ENCODE measurements around the gene C6orf62.

The C6orf62 gene

GRCh38 chr6:24660105-24660504 lies 58.8 kb downstream of the C6orf62 start:
- TF ChIP-seq POLR2A (IDR thresholded peaks at IDR 0.05; ENCODE audit: low read length) = no peak
- TF ChIP-seq GATA1 (IDR thresholded peaks at IDR 0.05; ENCODE audit: low read depth, low read length) = no peak
- DNase-seq = peak in 1 of 2 experiments; percentile 11

GRCh38 chr6:24659561-24659960 lies 59.4 kb downstream of the C6orf62 start:
- TF ChIP-seq GATA1 (IDR thresholded peaks at IDR 0.05; ENCODE audit: low read depth, low read length) = no peak
- TF ChIP-seq POLR2A (IDR thresholded peaks at IDR 0.05; ENCODE audit: low read length) = no peak

GRCh38 chr6:24658573-24659560 lies 60.1 kb downstream of the C6orf62 start:
- peak; percentile 72 to 88 for DNase-seq
- TF ChIP-seq POLR2A (IDR thresholded peaks at IDR 0.05; ENCODE audit: low read length) (no peak), GATA1 (IDR thresholded peaks at IDR 0.05; ENCODE audit: low read depth, low read length) (no peak)

More at GRCh38 chr6:24659561-24659960, 59.4 kb downstream of the C6orf62 start:
- peak in 1 of 2 experiments; percentile 52 for DNase-seq

- TF ChIP-seq POLR2A (IDR thresholded peaks at IDR 0.05; ENCODE audit: low read length) = no peak
- TF ChIP-seq GATA1 (IDR thresholded peaks at IDR 0.05; ENCODE audit: low read depth, low read length) = no peak
- DNase-seq = no peak
Observed at GRCh38 chr6:24655215-24655614, 63.7 kb downstream of the C6orf62 start.
